ENCODE results near the gene ZNF692. TPM values are rescaled to one million over a fixed set of nuclear protein-coding genes. Genes with fewer than 3 reads are reported as not detected.
"Not testable (repeated sequence)": the region's sequence is repeated elsewhere in the genome, so short reads cannot be mapped to it uniquely, and the experiment has no call there.

Gene ZNF692
- total and polyA plus RNA-seq, 2 of the 13 experiments (the other 11 are each of a cell fraction or from before 2014, with no cell fraction given): 27.3 to 45.8 TPM

DNA sequence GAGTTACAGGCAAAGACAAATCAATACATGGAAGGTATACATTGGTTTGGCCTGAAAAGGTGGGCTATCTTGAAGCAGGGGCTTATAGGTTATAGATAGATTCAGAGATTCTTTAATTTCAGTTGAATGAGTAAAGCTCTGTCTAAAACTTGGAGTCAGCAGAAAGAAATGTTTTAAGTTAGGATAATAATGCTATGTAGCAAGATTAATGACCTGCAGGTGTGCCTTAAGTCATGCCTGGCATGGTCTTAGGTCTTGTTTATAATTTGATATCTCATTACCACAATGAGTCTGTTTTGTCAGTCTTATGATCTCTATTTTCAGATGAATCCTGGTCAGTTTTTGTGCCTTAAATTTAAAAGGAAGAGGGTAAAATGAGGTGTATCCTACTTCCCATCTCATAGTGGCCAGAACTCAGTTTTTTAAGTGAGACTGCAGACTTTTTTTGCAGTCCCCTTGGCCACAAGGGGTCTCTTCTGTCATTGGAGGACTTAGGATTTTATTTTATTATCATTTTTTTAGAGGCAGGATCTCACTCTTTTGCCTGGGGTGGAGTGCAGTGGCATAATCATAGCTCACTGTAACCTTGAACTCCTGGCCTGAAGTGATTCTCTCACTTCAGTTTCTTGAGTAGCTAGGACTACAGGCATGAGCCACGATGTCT lies 25.9 kb upstream of the ZNF692 start:
- in situ Hi-C loops (cut with HindIII; ENCODE audit: extremely low pct_ligation_motif_present, low pct_unique_long_range_greater_than_20kb): no loop called here
- WGBS (ENCODE audit: low lambda C conversion rate): 0% methylated on average over 1 of the region's 1 CpG

DNA sequence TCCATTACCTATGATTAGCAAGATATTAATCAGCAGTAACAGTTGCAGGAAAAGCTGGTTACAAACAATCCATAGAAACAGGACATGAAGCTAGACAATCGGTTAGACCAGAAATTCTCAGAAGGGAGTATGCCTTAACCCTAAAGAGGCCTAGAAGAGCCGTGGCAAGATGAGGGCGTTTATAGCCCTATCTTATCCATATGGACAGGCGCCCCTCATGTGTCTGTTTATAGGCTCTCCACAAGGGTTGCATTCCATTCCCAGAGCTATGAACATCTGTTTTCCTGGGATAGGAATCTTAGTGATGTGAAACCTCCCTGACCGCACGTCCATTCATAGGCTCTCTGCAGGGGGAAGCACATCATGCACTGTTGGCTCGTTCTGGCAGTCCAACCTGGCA lies 23.5 kb upstream of the ZNF692 start:
- CTCF ChIA-PET (ENCODE audit: low intra/inter-chr PET ratio, low total read pairs); in situ Hi-C loops (cut with HindIII; ENCODE audit: extremely low pct_ligation_motif_present, low pct_unique_long_range_greater_than_20kb); H3K4me3 ChIP-seq (replicated peaks in 1 of 3; ENCODE audit: insufficient read depth in 1 of 3, low read depth in 2 of 3, low read length in 3 of 3); BruUV-seq (replicated peaks); POLR2A ChIA-PET; H3K9me3 ChIP-seq (ENCODE audit: low read length); H2AFZ ChIP-seq (ENCODE audit: low read length); DNase-seq (ENCODE audit: low spot score); H3K79me2 ChIP-seq (ENCODE audit: insufficient read depth, low read length); H3K36me3 ChIP-seq (replicated peaks in 1 of 2; ENCODE audit: control insufficient read depth in 1 of 2, insufficient read depth in 2 of 2, low read length in 2 of 2); H3K27ac ChIP-seq (ENCODE audit: extremely low read length, insufficient read depth, low read length); H3K4me1 ChIP-seq (ENCODE audit: insufficient read depth, low read length); H3K27me3 ChIP-seq (ENCODE audit: control insufficient read depth in 1 of 2, insufficient read depth in 2 of 2, low read length in 2 of 2); ATAC-seq; H4K20me1 ChIP-seq (ENCODE audit: insufficient read depth, low read length); intact Hi-C loops (cut with micrococcal nuclease; ENCODE audit: unreplicated experiment); FAIRE-seq; H3K4me2 ChIP-seq (ENCODE audit: low read depth, low read length); H3K9ac ChIP-seq (ENCODE audit: insufficient read depth, low read depth, low read length): not testable (repeated sequence)
- WGBS (ENCODE audit: low lambda C conversion rate): 16% methylated on average over 7 of the region's 7 CpGs

More for the DNA sequence above, 25.9 kb upstream of the ZNF692 start:
- H3K27me3 ChIP-seq (ENCODE audit: control insufficient read depth in 1 of 2, insufficient read depth in 2 of 2, low read length in 2 of 2): no peaks in the 10 kb centered on the region
- no peaks in the 10 kb centered on the region for H3K36me3 ChIP-seq (replicated peaks in 1 of 2; ENCODE audit: control insufficient read depth in 1 of 2, insufficient read depth in 2 of 2, low read length in 2 of 2)
- no peaks in the 10 kb centered on the region for H4K20me1 ChIP-seq (ENCODE audit: insufficient read depth, low read length)
- no peak overlapping the region for H3K4me3 ChIP-seq (replicated peaks in 1 of 3; ENCODE audit: insufficient read depth in 1 of 3, low read depth in 2 of 3, low read length in 3 of 3)
- no peak overlapping the region for H3K9ac ChIP-seq (ENCODE audit: insufficient read depth, low read depth, low read length)
- no peaks in the 10 kb centered on the region for H3K9me3 ChIP-seq (ENCODE audit: low read length)
- FAIRE-seq (no peak), ATAC-seq (no peak; the same call in 2 of the 3 replicates), DNase-seq (ENCODE audit: low spot score) (no peak)
- no peak overlapping the region for H3K4me2 ChIP-seq (ENCODE audit: low read depth, low read length)
- TF ChIP-seq, protein P1, sequence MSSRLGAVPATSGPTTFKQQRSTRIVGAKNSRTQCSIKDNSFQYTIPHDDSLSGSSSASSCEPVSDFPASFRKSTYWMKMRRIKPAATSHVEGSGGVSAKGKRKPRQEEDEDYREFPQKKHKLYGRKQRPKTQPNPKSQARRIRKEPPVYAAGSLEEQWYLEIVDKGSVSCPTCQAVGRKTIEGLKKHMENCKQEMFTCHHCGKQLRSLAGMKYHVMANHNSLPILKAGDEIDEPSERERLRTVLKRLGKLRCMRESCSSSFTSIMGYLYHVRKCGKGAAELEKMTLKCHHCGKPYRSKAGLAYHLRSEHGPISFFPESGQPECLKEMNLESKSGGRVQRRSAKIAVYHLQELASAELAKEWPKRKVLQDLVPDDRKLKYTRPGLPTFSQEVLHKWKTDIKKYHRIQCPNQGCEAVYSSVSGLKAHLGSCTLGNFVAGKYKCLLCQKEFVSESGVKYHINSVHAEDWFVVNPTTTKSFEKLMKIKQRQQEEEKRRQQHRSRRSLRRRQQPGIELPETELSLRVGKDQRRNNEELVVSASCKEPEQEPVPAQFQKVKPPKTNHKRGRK (CRISPR knock-in tag; IDR thresholded peaks at IDR 0.05): no peak
- peak; percentile 70; the same call in 1 of the 2 replicates for TF ChIP-seq ZNF317 (CRISPR knock-in tag; IDR thresholded peaks at IDR 0.05)
- no peak overlapping the region for H2AFZ ChIP-seq (ENCODE audit: low read length)
- POLR2A ChIA-PET: no interaction called here
- CTCF ChIA-PET (ENCODE audit: low intra/inter-chr PET ratio, low total read pairs): no interaction called here
- no TSS peak for BruUV-seq (replicated peaks)
- no peak overlapping the region for H3K27ac ChIP-seq (ENCODE audit: extremely low read length, insufficient read depth, low read length)
- H3K4me1 ChIP-seq (ENCODE audit: insufficient read depth, low read length): no peaks in the 10 kb centered on the region
- no peaks in the 10 kb centered on the region for H3K79me2 ChIP-seq (ENCODE audit: insufficient read depth, low read length)
- intact Hi-C loops (cut with micrococcal nuclease; ENCODE audit: unreplicated experiment): loop anchor here (1.0 kb wide), 1 partner anchor 40 kb away; no protein-coding TSS in a partner anchor

All from HepG2 (cell line).